Left lung (tissue), 10 donors: ENCODE data around the gene PPM1F. TPM values are rescaled to one million over a fixed set of nuclear protein-coding genes. Genes with fewer than 3 reads are reported as not detected.

Experiments used
- ATAC-seq: fragments of 200-7000 bp; cut with Tn5 transposase; one replicate; pipeline ENCODE4 v1.9.1; 2020; ENCODE audit warnings: moderate library complexity
- DNase-seq, 4 donors: peaks; one replicate each; pipeline ENCODE4 v3.0.0-alpha.2; 2013 to 2020
- H3K27ac ChIP-seq, 2 donors: fragments of 200-600 bp; sonication (generic) in 1 of 2; one replicate each; pipeline versions ENCODE4 v1.5.0 to v1.8.0; 2020 to 2021
- H3K27me3 ChIP-seq, 2 donors: fragments of 200-600 bp; sonication (generic) in 1 of 2; one replicate each; pipeline versions ENCODE4 v1.5.0 to v1.8.0; 2020 to 2021
- H3K36me3 ChIP-seq, 2 donors: fragments of 200-600 bp; sonication (generic) in 1 of 2; one replicate each; pipeline versions ENCODE4 v1.5.0 to v1.8.0; 2020 to 2021
- H3K4me1 ChIP-seq, 2 donors: fragments of 200-600 bp; one replicate each; pipeline ENCODE4 v1.8.0; 2021
- H3K4me3 ChIP-seq, 2 donors: fragments of 200-600 bp; sonication (generic) in 1 of 2; one replicate each; pipeline versions ENCODE4 v1.5.0 to v1.8.0; 2020 to 2021; ENCODE audit warnings: mild to moderate bottlenecking in 1 of 2
- H3K9me3 ChIP-seq, 2 donors: fragments of 200-600 bp; sonication (generic) in 1 of 2; one replicate each; pipeline versions ENCODE4 v1.5.0 to v1.8.0; 2020 to 2021
- CTCF ChIP-seq, 2 donors: fragments of 200-600 bp; sonication (generic) in 1 of 2; IDR thresholded peaks; one replicate each; pipeline versions ENCODE4 v1.5.0 to v1.8.0; 2021; ENCODE audit warnings: antibody characterized with exemption in 2 of 2
- intact Hi-C, 2 donors: fragments of 100-400 bp; cut with DNase I; formaldehyde crosslinking; loops; one replicate each; pipeline versions ENCODE4 v1.11.2 to v1.14.2; 2022
- polyA plus RNA-seq, 6 donors: library from polyadenylated mRNA; unstranded; fragments of 120-200 nt; gene quantifications; one replicate each; pipeline ENCODE4 v1.2.1, GENCODE V29; 2013; ENCODE audit not compliant: insufficient read length in 6 of 6
- total RNA-seq, 2 donors: library from RNA; stranded (reverse); fragmentation: NEBNext Ultra II Directional; extraction: Animal tissue kit (Norgen Biotek cat#: 25700); gene quantifications; one replicate each; pipeline ENCODE4 v1.2.1, GENCODE V29; 2021
- donor health status: DM: no; HTN: yes; CAD: no.
- donor health status: DM: no; HTN: no; CAD: no.

The PPM1F gene
- total and polyA plus RNA-seq, 8 donors = 31.0 to 60.0 (median 51.3) TPM

- intact Hi-C loops = no loop called here
- H3K4me3 ChIP-seq = peak within 1 kb of the TSS; percentile 81 to 89
- H3K36me3 ChIP-seq = peaks cover 0 to 6% of the 10 kb centered on the region in 2 donors
- no peaks in the 10 kb centered on the region for H3K9me3 ChIP-seq
- no peak for TF ChIP-seq CTCF (IDR thresholded peaks at IDR 0.05)
- H3K27ac ChIP-seq = peak within 1 kb of the TSS in 1 of 2 donors; percentile 81
- H3K4me1 ChIP-seq = peaks cover 10 to 19% of the 10 kb centered on the region in 2 donors
- ATAC-seq (peak; percentile 97), DNase-seq (peak; percentile 60 to 95 (median 76))
- H3K27me3 ChIP-seq = no peaks in the 10 kb centered on the region
These were observed 29.8 kb upstream of the PPM1F start, which contains the start of gene TOP3B for GRCh38 chr22:21982338-21982965. TOP3B (minus strand) TSS chr22:21982787; CDS start chr22:21975709, 7,078 bp downstream.

GRCh38 chr22:21981874-21982273 lies 29.2 kb upstream of the PPM1F start:
- intact Hi-C loops = no loop called here
- no peaks in the 10 kb centered on the region for H3K9me3 ChIP-seq
- no peak for DNase-seq
- TF ChIP-seq CTCF (IDR thresholded peaks at IDR 0.05) = no peak
- H3K36me3 ChIP-seq = peaks cover 0 to 6% of the 10 kb centered on the region in 2 donors
- peak overlapping the region; percentile 81 to 89 for H3K4me3 ChIP-seq
- peaks cover 10 to 19% of the 10 kb centered on the region in 2 donors for H3K4me1 ChIP-seq
- no peaks in the 10 kb centered on the region for H3K27me3 ChIP-seq
- peak overlapping the region in 1 of 2 donors; percentile 81 for H3K27ac ChIP-seq
- peak; percentile 16 for ATAC-seq

- intact Hi-C loops = no loop called here
- Histone ChIP-seq H3K9me3 (no peaks in the 10 kb centered on the region), H3K27ac (no peak overlapping the region), H3K4me3 (no peak overlapping the region), H3K36me3 (peaks cover 0 to 10% of the 10 kb centered on the region in 2 donors), H3K27me3 (no peaks in the 10 kb centered on the region), H3K4me1 (peaks cover 10 to 19% of the 10 kb centered on the region in 2 donors)
- ATAC-seq = no peak
- no peak for TF ChIP-seq CTCF (IDR thresholded peaks at IDR 0.05)
- DNase-seq = no peak
These were observed 27.9 kb upstream of the PPM1F start for GRCh38 chr22:21980547-21980946.

- Histone ChIP-seq H3K27me3 (no peaks in the 10 kb centered on the region), H3K36me3 (peaks cover 0 to 27% of the 10 kb centered on the region in 2 donors), H3K9me3 (no peaks in the 10 kb centered on the region), H3K4me3 (no peak overlapping the region), H3K27ac (no peak overlapping the region), H3K4me1 (peaks cover 10 to 19% of the 10 kb centered on the region in 2 donors)
- ATAC-seq (no peak), DNase-seq (no peak)
- no peak for TF ChIP-seq CTCF (IDR thresholded peaks at IDR 0.05)
- intact Hi-C loops = no loop called here
These were observed 26.1 kb upstream of the PPM1F start for GRCh38 chr22:21978564-21979386.

GRCh38 chr22:21977814-21978213 lies 25.2 kb upstream of the PPM1F start:
- no peak for DNase-seq
- H3K36me3 ChIP-seq = peaks cover 0 to 37% of the 10 kb centered on the region in 2 donors

More at GRCh38 chr22:21977814-21978213, 25.2 kb upstream of the PPM1F start:
- no peak for TF ChIP-seq CTCF (IDR thresholded peaks at IDR 0.05)
- H3K27me3 ChIP-seq = no peaks in the 10 kb centered on the region
- no peak overlapping the region for H3K4me3 ChIP-seq
- no peaks in the 10 kb centered on the region for H3K9me3 ChIP-seq
- H3K4me1 ChIP-seq = peaks cover 10 to 19% of the 10 kb centered on the region in 2 donors
- H3K27ac ChIP-seq = no peak overlapping the region
- intact Hi-C loops = no loop called here
- no peak for ATAC-seq
